GM10847 (cell line): ENCODE results near the gene TIGD6.
A peak's percentile ranks its signal among the peaks of the same experiment; 100 is the strongest.

Source experiments
- POLR2A ChIP-seq: IDR thresholded peaks from 2 replicates; pipeline ENCODE4 v1.6.1; 2011; ENCODE audit not compliant: insufficient read length; ENCODE audit errors: extremely low read depth

TIGD6 gene

GRCh38 chr5:149962601-149963300 lies 37.7 kb downstream of the TIGD6 start:
- TF ChIP-seq POLR2A, result no peak

DNA sequence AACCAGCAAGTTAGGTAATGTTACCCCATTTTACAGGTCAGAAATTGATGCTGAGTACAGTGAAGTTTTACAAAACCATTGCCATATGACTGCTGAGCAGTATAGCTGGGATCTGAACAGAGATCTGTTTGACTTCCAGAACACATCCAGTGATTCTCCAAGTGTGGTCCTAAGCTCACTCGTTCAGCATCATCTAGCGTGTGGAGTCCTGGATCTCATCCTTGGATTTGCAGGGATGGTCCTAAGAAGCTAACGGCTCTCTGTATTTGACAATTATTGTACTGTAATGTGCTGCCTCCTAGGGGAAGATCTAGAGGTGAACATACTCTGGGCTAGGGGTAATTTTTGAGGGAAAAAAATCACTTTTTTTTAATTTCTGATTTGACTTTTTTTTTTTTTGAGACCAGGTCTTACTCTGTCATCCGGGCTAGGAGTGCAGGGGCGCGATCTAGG lies 38.5 kb downstream of the TIGD6 start:
- no peak for TF ChIP-seq POLR2A

DNA sequence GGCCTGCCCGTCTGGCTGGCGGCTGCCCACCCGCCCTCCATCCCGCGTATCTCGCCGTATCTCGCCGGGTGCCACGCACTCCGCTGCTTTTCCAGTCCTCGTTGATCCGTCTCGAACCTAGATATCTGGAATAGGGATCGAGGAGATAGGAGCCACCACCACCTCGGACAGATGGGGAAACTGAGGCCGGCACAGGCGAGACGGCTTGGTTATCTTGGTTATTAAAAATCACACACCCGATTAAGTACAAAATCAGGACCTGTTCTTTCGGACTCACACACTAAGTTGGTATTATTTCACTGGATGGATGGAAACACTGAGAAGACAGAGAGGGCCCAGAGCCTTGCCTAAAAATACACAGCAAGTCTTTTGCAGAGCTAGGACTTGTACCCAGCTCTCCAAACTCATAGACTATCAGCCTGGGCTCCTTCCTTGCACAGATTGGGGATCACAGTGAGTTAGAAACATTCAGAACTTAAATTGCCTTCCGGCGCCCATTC lies 39.2 kb downstream of the TIGD6 start:
- TF ChIP-seq POLR2A, result no peak

- peak; percentile 95 for TF ChIP-seq POLR2A
Observed at GRCh38 chr5:149960272-149961185, 39.9 kb downstream of the TIGD6 start, which contains the start of gene SLC26A2. Gene SLC26A2, plus strand, starts transcription at chr5:149960758. Its CDS starts 16,895 bp downstream, at chr5:149977653.

- TF ChIP-seq POLR2A, result no peak
Observed at GRCh38 chr5:149959406-149960236, 40.8 kb downstream of the TIGD6 start.

DNA sequence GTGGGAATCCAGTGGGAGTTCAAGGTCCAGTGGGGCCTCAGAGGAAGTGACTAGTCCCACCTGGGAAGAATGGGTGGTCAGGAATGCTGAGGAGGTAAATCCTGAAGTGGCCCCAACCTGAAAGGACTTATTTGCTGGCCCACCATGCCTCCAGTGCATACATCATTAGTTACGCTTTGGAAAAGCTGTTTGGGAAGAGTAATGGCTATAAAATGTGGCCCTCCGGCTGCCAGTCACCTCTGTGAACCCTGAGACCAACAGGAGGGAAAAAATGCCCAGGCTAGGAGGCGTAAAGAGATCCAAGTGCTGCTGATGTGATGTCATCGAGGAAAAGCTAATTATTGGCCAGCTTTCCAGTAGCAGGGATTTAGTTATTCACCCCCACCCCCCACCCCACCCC lies 42.6 kb downstream of the TIGD6 start:
- TF ChIP-seq POLR2A, result no peak

- TF ChIP-seq POLR2A, result no peak
Observed at GRCh38 chr5:149956685-149957084, 43.8 kb downstream of the TIGD6 start.

- no peak for TF ChIP-seq POLR2A
Observed at GRCh38 chr5:149954798-149955197, 45.7 kb downstream of the TIGD6 start.

GRCh38 chr5:149953436-149954121 lies 46.9 kb downstream of the TIGD6 start:
- TF ChIP-seq POLR2A, result no peak

DNA sequence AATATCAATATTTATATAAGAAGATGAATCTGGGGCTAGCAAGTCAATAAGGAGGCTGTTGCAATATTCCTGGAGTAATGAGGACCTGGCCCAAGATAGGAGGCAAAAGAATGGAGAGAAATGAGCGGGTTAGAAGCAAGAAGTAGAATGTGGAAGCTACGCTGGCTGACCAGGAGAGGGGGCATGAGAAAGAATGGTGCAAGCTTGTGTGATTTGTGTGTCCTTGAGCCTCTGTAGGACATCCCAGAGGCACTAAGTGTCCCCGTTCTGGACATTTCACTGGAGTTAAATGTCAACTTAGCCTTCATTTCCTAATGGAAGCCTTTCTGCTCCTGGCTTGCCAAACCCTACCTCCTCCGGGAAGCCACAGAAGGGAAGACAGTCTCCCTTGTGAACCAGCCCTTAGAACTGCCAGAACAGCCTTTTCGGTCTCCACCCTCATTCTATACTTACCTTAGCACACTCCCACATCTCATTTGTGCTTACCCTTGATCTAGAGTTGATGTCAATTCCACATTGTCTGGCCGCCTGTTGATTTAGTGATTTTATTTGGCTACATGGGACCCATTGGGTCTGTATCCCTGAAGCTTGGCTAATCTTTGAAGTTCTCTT lies 49.2 kb downstream of the TIGD6 start:
- TF ChIP-seq POLR2A, result no peak

GRCh38 chr5:149948993-149949392 lies 51.5 kb downstream of the TIGD6 start:
- no peak for TF ChIP-seq POLR2A

GRCh38 chr5:149946118-149946517 lies 54.3 kb downstream of the TIGD6 start:
- no peak for TF ChIP-seq POLR2A

- no peak for TF ChIP-seq POLR2A
Observed at GRCh38 chr5:149944666-149945065, 55.8 kb downstream of the TIGD6 start, which contains the start of gene PDE6A. Gene PDE6A, minus strand, starts transcription at chr5:149944793. Its CDS starts 120 bp downstream, at chr5:149944673.
